ENCODE results near the gene PGS1.

Gene PGS1

DNA sequence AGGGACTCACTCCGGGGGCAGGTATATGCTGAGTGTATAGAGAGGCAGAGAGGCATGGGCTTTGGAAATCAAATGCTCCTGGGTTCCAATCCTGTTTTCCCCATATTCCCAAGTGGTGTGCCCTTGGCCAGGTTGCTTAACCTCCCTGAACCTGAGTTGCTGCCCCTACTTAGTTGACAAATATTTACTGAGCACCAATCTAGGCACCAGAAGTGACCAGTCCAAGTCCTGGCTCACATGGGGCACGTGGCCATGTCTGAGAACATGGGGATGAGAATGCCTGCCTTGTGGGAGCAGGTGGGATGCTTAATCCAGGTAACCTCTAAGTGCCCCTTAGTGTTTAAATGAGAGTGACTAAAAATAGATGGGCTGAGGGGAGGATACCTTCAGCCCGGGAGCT is 22.7 kb upstream of the PGS1 start:
- no peak overlapping the region for H3K4me3 ChIP-seq (replicated peaks; ENCODE audit: low read depth, low read length)
- no peak for DNase-seq (ENCODE audit: extremely low read depth, low read depth)

GRCh38 chr17:78356101-78356713 is 22.2 kb upstream of the PGS1 start:
- peak overlapping the region; percentile 11; the same call in 1 of the 2 replicates for H3K4me3 ChIP-seq (replicated peaks; ENCODE audit: low read depth, low read length)
- no peak for TF ChIP-seq CTCF (IDR thresholded peaks at IDR 0.05; ENCODE audit: low read depth, low read length, missing control alignments)
- DNase-seq (ENCODE audit: extremely low read depth, low read depth) = peak; percentile 71

More for the DNA sequence above, 22.7 kb upstream of the PGS1 start:
- TF ChIP-seq CTCF (IDR thresholded peaks at IDR 0.05; ENCODE audit: low read depth, low read length, missing control alignments) = no peak

DNA sequence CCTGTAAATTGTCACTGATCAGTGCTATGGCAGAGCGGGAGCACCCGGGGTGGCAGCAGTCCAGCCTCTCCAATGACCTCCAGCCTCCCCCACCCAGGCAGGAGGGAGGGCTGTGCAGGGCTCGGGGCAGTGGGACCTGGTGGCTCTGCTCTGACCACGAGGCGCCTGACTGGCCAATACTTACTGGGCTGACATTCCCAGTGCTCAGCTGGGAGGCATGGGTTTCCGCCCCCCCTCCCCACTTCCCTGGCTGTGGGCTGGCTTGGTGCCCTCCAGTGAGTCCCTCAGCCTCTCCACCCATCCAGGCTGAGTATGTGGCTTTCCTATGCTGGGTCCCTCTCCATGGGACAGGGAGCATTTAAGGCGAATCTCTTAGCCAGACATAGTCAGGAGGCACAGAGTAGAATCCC is 21.3 kb upstream of the PGS1 start:
- DNase-seq (ENCODE audit: extremely low read depth, low read depth) = no peak
- TF ChIP-seq CTCF (IDR thresholded peaks at IDR 0.05; ENCODE audit: low read depth, low read length, missing control alignments) = no peak
- peak overlapping the region; percentile 84 for H3K4me3 ChIP-seq (replicated peaks; ENCODE audit: low read depth, low read length)

GRCh38 chr17:78357672-78358537 is 20.5 kb upstream of the PGS1 start:
- no peak for DNase-seq (ENCODE audit: extremely low read depth, low read depth)
- peak overlapping the region; percentile 84 for H3K4me3 ChIP-seq (replicated peaks; ENCODE audit: low read depth, low read length)

DNA sequence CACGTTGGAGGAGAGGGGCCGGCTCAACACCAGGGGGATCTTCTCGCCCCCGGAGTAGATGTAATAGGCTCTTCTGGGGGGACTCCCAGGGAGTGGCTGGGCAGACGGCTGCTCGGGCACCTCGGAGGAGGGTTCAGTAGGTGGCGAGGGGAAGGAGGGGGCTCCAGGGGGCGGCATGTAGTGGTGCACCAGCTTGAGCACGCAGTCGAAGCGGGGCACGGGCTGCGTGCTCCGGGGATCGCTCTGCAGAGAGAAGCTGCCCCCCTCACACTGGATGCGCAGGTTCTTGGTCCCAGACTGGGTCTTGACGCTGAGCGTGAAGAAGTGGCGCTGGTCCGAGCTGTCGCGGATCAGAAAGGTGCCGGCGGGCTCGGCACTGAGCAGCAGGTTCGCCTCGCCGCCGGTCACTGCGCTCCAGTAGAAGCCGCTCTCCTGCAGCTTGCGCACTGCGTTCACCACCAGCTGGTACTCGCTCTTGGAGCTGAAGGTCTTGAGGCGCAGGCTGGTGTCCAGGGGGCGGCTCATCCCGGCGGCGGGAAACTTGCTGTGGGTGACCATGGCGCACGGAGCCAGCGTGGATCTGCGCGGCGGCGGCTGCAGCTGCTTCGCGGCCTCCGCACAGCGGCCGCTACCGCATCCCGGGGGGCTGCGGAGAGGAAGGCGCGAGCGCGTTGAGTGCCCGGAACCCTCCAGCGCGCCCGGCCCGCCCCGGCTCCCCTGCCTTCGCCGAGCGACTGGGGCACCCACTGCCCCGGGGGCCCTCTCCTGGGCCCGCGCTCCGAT is 19.7 kb upstream of the PGS1 start:
- no peak for TF ChIP-seq CTCF (IDR thresholded peaks at IDR 0.05; ENCODE audit: low read depth, low read length, missing control alignments)
- DNase-seq (ENCODE audit: extremely low read depth, low read depth) = no peak
- peak overlapping the region; percentile 84 for H3K4me3 ChIP-seq (replicated peaks; ENCODE audit: low read depth, low read length)

More at GRCh38 chr17:78357672-78358537, 20.5 kb upstream of the PGS1 start:
- no peak for TF ChIP-seq CTCF (IDR thresholded peaks at IDR 0.05; ENCODE audit: low read depth, low read length, missing control alignments)

- H3K4me3 ChIP-seq (replicated peaks; ENCODE audit: low read depth, low read length) = peak overlapping the region; percentile 84
- TF ChIP-seq CTCF (IDR thresholded peaks at IDR 0.05; ENCODE audit: low read depth, low read length, missing control alignments) = no peak
- DNase-seq (ENCODE audit: extremely low read depth, low read depth) = no peak
Observed at GRCh38 chr17:78359321-78359996, 19.0 kb upstream of the PGS1 start.
